Mesenchymal stem cell (in vitro differentiated cells and primary cell): ENCODE measurements around the gene MN1.

Source experiments
- DNase-seq: peaks from one replicate; pipeline ENCODE4 v3.0.0-alpha.2; 2013
- H2AFZ ChIP-seq: one replicate; pipeline ENCODE4 v1.6.1; 2013; ENCODE audit warnings: low read depth, mild to moderate bottlenecking, control low read depth, inconsistent platforms, low read length, moderate library complexity
- H2AK5ac ChIP-seq: 2 replicates; pipeline ENCODE4 v1.6.1; 2013; ENCODE audit warnings: low read length, moderate library complexity, mild to moderate bottlenecking, inconsistent platforms; ENCODE audit not compliant: severe bottlenecking
- H2BK120ac ChIP-seq: one replicate; pipeline ENCODE4 v1.6.1; 2013; ENCODE audit warnings: low read depth, mild to moderate bottlenecking, inconsistent platforms, low read length, moderate library complexity
- H2BK12ac ChIP-seq, 2 experiments: one replicate each; pipeline ENCODE4 v1.6.1; 2013; ENCODE audit warnings: inconsistent platforms in 2 of 2, low read length in 2 of 2, mild to moderate bottlenecking in 2 of 2, moderate library complexity in 2 of 2, control low read depth in 1 of 2
- H2BK15ac ChIP-seq: one replicate; pipeline ENCODE4 v1.6.1; 2013; ENCODE audit warnings: mild to moderate bottlenecking, low read depth, inconsistent platforms; ENCODE audit not compliant: poor library complexity, severe bottlenecking
- H2BK5ac ChIP-seq: 2 replicates; pipeline ENCODE4 v1.6.1; 2013; ENCODE audit warnings: low read depth, mild to moderate bottlenecking, low read length, control low read depth, inconsistent platforms; ENCODE audit not compliant: poor library complexity, severe bottlenecking
- H3K14ac ChIP-seq, 2 experiments: one replicate each; pipeline ENCODE4 v1.6.1; 2013; ENCODE audit warnings: inconsistent platforms in 2 of 2, low read length in 2 of 2, control low read depth in 1 of 2, mild to moderate bottlenecking in 1 of 2, moderate library complexity in 1 of 2
- H3K18ac ChIP-seq, 2 experiments: one replicate each; pipeline ENCODE4 v1.6.1; 2013; ENCODE audit warnings: inconsistent platforms in 2 of 2, low read length in 2 of 2, control low read depth in 1 of 2, low read depth in 1 of 2, mild to moderate bottlenecking in 1 of 2
- H3K23ac ChIP-seq, 2 experiments: one replicate each; pipeline ENCODE4 v1.6.1; 2013; ENCODE audit warnings: inconsistent platforms in 2 of 2, low read length in 2 of 2, mild to moderate bottlenecking in 2 of 2, moderate library complexity in 2 of 2, control low read depth in 1 of 2
- H3K27ac ChIP-seq: 2 replicates; pipeline ENCODE4 v1.5.1; 2013; ENCODE audit warnings: mild to moderate bottlenecking, moderate library complexity, low read length, control low read depth, inconsistent platforms; ENCODE audit not compliant: poor library complexity, severe bottlenecking
- H3K27me3 ChIP-seq, 2 experiments: 2 replicates each; pipeline versions ENCODE4 v1.6.1 to v1.7.0; 2013; ENCODE audit warnings: low read length in 2 of 2, mild to moderate bottlenecking in 2 of 2, moderate library complexity in 2 of 2, control low read depth in 1 of 2, inconsistent platforms in 1 of 2; ENCODE audit not compliant: control insufficient read depth in 1 of 2, insufficient read depth in 1 of 2
- H3K36me3 ChIP-seq, 2 experiments: 2 replicates each; pipeline versions ENCODE4 v1.6.1 to v1.7.0; 2013; ENCODE audit warnings: low read length in 2 of 2, control low read depth in 1 of 2, inconsistent platforms in 1 of 2, low read depth in 1 of 2, mild to moderate bottlenecking in 1 of 2; ENCODE audit not compliant: insufficient read depth in 2 of 2, control insufficient read depth in 1 of 2
- H3K4ac ChIP-seq, 2 experiments: one replicate each; pipeline ENCODE4 v1.6.1; 2013; ENCODE audit warnings: inconsistent platforms in 2 of 2, low read length in 2 of 2, mild to moderate bottlenecking in 2 of 2, moderate library complexity in 2 of 2, control low read depth in 1 of 2, low read depth in 1 of 2
- H3K4me1 ChIP-seq: 2 replicates; pipeline ENCODE4 v1.6.1; 2013; ENCODE audit warnings: low read depth, low read length, control low read depth; ENCODE audit not compliant: control insufficient read depth, insufficient read depth
- H3K4me2 ChIP-seq: 2 replicates; pipeline ENCODE4 v1.6.1; 2013; ENCODE audit warnings: low read length, mild to moderate bottlenecking, inconsistent platforms; ENCODE audit not compliant: poor library complexity, severe bottlenecking
- H3K4me3 ChIP-seq, 2 experiments: 2 replicates each; pipeline versions ENCODE4 v1.5.1 to v1.7.0; 2013; ENCODE audit warnings: low read length in 2 of 2, mild to moderate bottlenecking in 2 of 2, control low read depth in 1 of 2, low read depth in 1 of 2; ENCODE audit not compliant: insufficient read depth in 1 of 2
- H3K79me1 ChIP-seq: replicated peaks from 2 replicates; pipeline ENCODE4 v1.6.1; 2013; ENCODE audit warnings: mild to moderate bottlenecking, control low read depth, low read length, inconsistent platforms; ENCODE audit not compliant: poor library complexity, severe bottlenecking
- H3K9ac ChIP-seq: 2 replicates; pipeline ENCODE4 v1.7.0; 2013; ENCODE audit warnings: mild to moderate bottlenecking, low read length, moderate library complexity
- H3K9me3 ChIP-seq: 2 replicates; pipeline ENCODE4 v1.7.0; 2013; ENCODE audit warnings: mild to moderate bottlenecking, low read length; ENCODE audit not compliant: control insufficient read depth
- H4K8ac ChIP-seq: one replicate; pipeline ENCODE4 v1.6.1; 2013; ENCODE audit warnings: inconsistent platforms, mild to moderate bottlenecking, low read length, moderate library complexity
- H4K91ac ChIP-seq: one replicate; pipeline ENCODE4 v1.6.1; 2013; ENCODE audit warnings: mild to moderate bottlenecking, low read length, inconsistent platforms
- WGBS: methylation state at CpG from one replicate; pipeline ENCODE4 v1.1.7; 2013; ENCODE audit warnings: mixed read lengths; 5-methylcytosine and 5-hydroxymethylcytosine counted together

Gene MN1

GRCh38 chr22:27720860-27721259 is 80.7 kb downstream of the MN1 start:
- 65% methylated on average over 4 of the region's 5 CpGs for WGBS
- DNase-seq = no peak

GRCh38 chr22:27719535-27720227 is 81.9 kb downstream of the MN1 start:
- Histone ChIP-seq H3K4ac (no peak overlapping the region), H3K4me1 (peaks cover 19% of the 10 kb centered on the region), H2AFZ (peak overlapping the region; percentile 62), H3K18ac (peak overlapping the region in 1 of 2 experiments; percentile 63), H3K79me1 (no peaks in the 10 kb centered on the region), H2BK120ac (no peak overlapping the region), H4K91ac (no peak overlapping the region), H2BK5ac (no peak overlapping the region), H3K36me3 (no peaks in the 10 kb centered on the region), H3K4me2 (no peak overlapping the region), H3K14ac (peak overlapping the region in 1 of 2 experiments; percentile 39), H3K9me3 (peaks cover 6% of the 10 kb centered on the region), H2AK5ac (no peak overlapping the region), H2BK15ac (no peak overlapping the region), H3K4me3 (no peak overlapping the region), H4K8ac (no peak overlapping the region), H3K27me3 (no peaks in the 10 kb centered on the region), H3K23ac (no peak overlapping the region), H3K9ac (peak overlapping the region; percentile 49), H2BK12ac (peak overlapping the region in 1 of 2 experiments; percentile 23), H3K27ac (no peak overlapping the region)
- DNase-seq = peak; percentile 29
- 85% methylated on average over 6 of the region's 8 CpGs for WGBS

More at GRCh38 chr22:27720860-27721259, 80.7 kb downstream of the MN1 start:
- Histone ChIP-seq H4K91ac (no peak overlapping the region), H2AFZ (no peak overlapping the region), H3K4me2 (no peak overlapping the region), H3K14ac (no peak overlapping the region), H3K4me1 (peaks cover 21% of the 10 kb centered on the region), H3K9ac (no peak overlapping the region), H3K36me3 (no peaks in the 10 kb centered on the region), H2BK15ac (no peak overlapping the region), H3K79me1 (no peaks in the 10 kb centered on the region), H2BK5ac (no peak overlapping the region), H3K23ac (no peak overlapping the region), H3K4ac (no peak overlapping the region), H3K27me3 (no peaks in the 10 kb centered on the region), H4K8ac (no peak overlapping the region), H3K4me3 (no peak overlapping the region), H3K27ac (no peak overlapping the region), H2AK5ac (no peak overlapping the region), H3K9me3 (peaks cover 5% of the 10 kb centered on the region), H3K18ac (no peak overlapping the region), H2BK12ac (no peak overlapping the region), H2BK120ac (no peak overlapping the region)

GRCh38 chr22:27719036-27719347 is 82.6 kb downstream of the MN1 start:
- H4K8ac ChIP-seq = no peak overlapping the region
- peak overlapping the region in 1 of 2 experiments; percentile 45 for H2BK12ac ChIP-seq
- H2BK5ac ChIP-seq = no peak overlapping the region
- no peak overlapping the region for H3K4me2 ChIP-seq
- peak overlapping the region in 1 of 2 experiments; percentile 8 for H3K18ac ChIP-seq
- peak overlapping the region; percentile 24 for H2AK5ac ChIP-seq
- no peaks in the 10 kb centered on the region for H3K36me3 ChIP-seq
- H3K27ac ChIP-seq = no peak overlapping the region
- H3K9ac ChIP-seq = peak overlapping the region; percentile 49
- H3K4me1 ChIP-seq = peaks cover 17% of the 10 kb centered on the region
- no peak overlapping the region for H4K91ac ChIP-seq
- WGBS = 44% methylated on average over 3 of the region's 3 CpGs
- DNase-seq = peak; percentile 28
- no peak overlapping the region for H3K4me3 ChIP-seq
- H2AFZ ChIP-seq = no peak overlapping the region
- H3K27me3 ChIP-seq = no peaks in the 10 kb centered on the region
- no peak overlapping the region for H3K14ac ChIP-seq
- H2BK120ac ChIP-seq = no peak overlapping the region
- no peak overlapping the region for H2BK15ac ChIP-seq
- H3K23ac ChIP-seq = no peak overlapping the region
- H3K79me1 ChIP-seq = no peaks in the 10 kb centered on the region
- peaks cover 6% of the 10 kb centered on the region for H3K9me3 ChIP-seq
- peak overlapping the region in 1 of 2 experiments; percentile 10 for H3K4ac ChIP-seq

GRCh38 chr22:27718186-27719035 is 83.1 kb downstream of the MN1 start:
- Histone ChIP-seq H4K91ac (peak overlapping the region; percentile 65), H2AK5ac (peak overlapping the region; percentile 24), H3K18ac (peak overlapping the region; percentile 79 to 84), H2AFZ (peak overlapping the region; percentile 3), H2BK15ac (no peak overlapping the region), H4K8ac (peak overlapping the region; percentile 89), H2BK5ac (no peak overlapping the region), H3K9ac (peak overlapping the region; percentile 81), H3K9me3 (peaks cover 6% of the 10 kb centered on the region), H3K23ac (no peak overlapping the region), H2BK12ac (peak overlapping the region in 1 of 2 experiments; percentile 3), H3K27ac (no peak overlapping the region), H3K4ac (peak overlapping the region; percentile 20 to 52), H3K4me3 (peak overlapping the region in 1 of 2 experiments; percentile 20), H2BK120ac (no peak overlapping the region), H3K36me3 (no peaks in the 10 kb centered on the region), H3K14ac (peak overlapping the region in 1 of 2 experiments; percentile 14), H3K4me2 (peak overlapping the region; percentile 26), H3K27me3 (no peaks in the 10 kb centered on the region), H3K79me1 (no peaks in the 10 kb centered on the region), H3K4me1 (peaks cover 17% of the 10 kb centered on the region)
- peak; percentile 99 for DNase-seq
- 15% methylated on average over 10 of the region's 10 CpGs for WGBS
